CD1c-positive myeloid dendritic cell (primary cell): ENCODE data around the gene NRXN3.

Experiments used
- DNase-seq: peaks from one replicate; pipeline ENCODE4 v3.0.0-alpha.2; 2016; ENCODE audit errors: extremely low spot score

Gene NRXN3

DNA sequence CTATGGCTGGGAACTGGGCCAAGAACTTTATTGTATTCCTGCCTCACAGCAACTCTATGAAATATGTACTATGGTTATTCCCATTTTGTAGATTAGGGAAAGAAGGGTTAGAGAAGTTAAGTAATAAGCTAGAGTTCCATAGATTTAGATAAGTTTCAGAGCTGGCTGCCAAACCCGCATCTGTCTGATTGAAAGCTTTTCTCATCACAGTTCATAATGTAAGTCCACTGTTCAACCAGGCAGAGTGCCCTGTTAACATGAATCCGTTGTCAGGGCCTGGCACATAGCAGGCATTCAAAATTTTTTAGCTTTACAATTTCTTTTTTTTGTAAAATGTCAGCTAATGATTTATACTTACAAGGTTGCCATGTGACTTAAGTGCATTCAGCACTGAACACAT is 467.3 kb downstream of the NRXN3 start:
- DNase-seq = no peak

DNA sequence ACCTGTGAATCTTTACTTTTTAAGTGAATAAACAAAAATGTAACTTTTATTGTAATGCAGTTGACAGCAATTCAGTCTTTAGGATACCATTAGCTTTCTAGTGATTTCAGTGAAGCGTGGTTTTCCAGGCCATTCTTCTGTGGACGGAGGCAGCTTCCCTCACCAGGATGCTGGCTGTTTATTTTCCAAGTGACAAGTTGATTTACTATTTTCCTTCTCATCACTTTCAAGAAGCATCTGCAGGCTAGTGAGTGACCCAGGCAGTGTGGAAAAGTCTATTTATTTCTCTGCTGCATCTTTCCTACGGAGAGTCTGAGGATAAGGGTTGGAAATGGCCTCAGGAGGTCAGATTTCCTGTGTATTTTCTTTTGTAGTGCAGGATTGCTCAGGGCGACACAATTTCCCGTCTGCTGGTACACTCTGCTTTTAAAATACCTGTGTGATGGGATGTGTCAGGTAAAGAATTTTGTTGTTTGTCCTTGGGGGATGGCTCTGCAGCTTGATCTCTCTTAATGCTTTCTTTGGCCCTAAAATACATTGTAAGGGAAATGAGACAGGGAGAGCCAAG is 467.8 kb downstream of the NRXN3 start:
- no peak for DNase-seq

GRCh38 chr14:78638926-78639325 is 468.8 kb downstream of the NRXN3 start:
- DNase-seq = no peak

DNA sequence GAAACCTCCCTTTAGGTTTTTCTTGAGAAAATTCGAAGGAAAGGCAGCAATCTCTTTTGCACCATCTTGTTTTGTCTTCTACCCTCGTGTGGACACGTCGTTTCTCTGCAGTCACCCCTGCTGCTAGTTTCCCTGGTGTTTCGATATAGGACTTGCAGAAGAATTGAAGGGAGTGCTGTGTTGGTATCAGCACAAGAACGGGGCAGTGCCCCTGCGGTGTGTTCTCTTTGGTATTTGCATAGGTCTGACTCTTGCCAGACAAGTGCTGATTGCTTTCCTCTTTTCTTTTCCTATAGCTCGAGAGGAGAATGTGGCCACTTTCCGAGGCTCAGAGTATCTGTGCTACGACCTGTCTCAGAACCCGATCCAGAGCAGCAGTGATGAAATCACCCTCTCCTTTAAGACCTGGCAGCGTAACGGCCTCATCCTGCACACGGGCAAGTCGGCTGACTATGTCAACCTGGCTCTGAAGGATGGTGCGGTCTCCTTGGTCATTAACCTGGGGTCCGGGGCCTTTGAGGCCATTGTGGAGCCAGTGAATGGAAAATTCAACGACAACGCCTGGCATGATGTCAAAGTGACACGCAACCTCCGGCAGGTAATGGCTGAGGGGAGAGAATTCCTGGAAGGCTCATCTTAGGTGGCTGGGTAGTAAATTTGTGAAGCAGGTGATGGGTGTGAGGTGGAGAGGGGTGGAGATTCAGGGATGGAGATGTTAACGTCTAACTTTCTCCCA is 474.8 kb downstream of the NRXN3 start:
- DNase-seq = no peak

- no peak for DNase-seq
These were observed 482.6 kb downstream of the NRXN3 start for GRCh38 chr14:78652727-78653126.

GRCh38 chr14:78653173-78653572 is 483.0 kb downstream of the NRXN3 start:
- no peak for DNase-seq

- DNase-seq = no peak
These were observed 487.3 kb downstream of the NRXN3 start for GRCh38 chr14:78657451-78657850.

- no peak for DNase-seq
These were observed 494.7 kb downstream of the NRXN3 start for GRCh38 chr14:78664841-78665240.

GRCh38 chr14:78666336-78667056 is 496.3 kb downstream of the NRXN3 start:
- DNase-seq = no peak

DNA sequence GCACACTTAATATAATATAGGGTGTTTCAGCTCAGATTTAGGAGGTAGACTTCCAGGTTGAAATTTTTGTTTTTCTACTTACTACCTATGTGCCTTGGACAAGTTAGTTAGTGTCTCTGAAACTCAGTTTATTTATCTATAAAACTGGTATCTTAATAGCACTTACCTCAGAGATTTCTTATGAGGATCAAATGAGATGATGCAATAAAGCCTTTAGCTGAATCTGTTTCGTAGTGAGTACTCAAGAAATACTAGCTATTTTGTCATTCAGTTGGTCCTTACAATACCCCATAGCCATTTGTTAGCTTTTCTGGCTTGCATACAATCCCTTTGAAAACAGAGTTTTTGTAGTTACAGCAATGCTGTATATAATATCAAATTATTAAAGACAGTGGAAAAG is 497.0 kb downstream of the NRXN3 start:
- DNase-seq = no peak

GRCh38 chr14:78673845-78674244 is 503.7 kb downstream of the NRXN3 start:
- no peak for DNase-seq

DNA sequence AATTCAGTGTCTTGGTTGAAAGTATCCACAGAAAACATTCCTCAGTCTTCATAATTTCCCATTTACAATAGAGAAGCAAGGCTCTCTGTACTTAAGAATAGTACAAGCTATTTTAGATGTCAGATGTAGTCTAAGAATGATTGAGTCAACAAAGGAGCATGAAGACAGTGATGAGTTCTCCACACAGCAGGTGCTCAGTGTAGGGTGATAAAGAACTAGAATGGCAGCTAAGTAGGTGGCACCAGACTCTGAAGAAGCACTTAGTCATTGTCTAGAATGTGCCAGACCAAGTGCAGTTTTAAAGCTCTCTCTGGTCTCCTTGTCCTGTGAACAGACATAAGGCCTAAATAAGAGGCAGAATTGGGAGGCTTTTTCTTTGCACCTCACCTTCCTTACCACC is 504.6 kb downstream of the NRXN3 start:
- no peak for DNase-seq

DNA sequence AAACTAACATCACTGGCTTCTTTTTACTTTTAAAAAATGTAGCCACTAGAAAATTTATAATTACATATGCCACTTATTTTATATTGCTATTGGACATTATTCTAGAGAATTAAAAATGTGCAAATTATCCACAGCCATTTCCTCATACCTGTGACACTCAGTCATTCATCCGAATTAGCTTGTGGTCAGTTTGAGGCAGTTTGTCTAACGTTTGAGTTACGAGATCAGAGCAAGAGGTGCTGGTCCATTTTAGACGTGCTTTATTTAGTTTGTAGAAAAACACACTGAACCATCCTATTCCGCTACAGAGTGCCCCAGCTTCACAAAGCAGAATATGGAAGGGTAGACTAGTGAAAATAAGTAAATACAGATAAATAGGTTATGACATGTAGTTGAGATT is 513.0 kb downstream of the NRXN3 start:
- DNase-seq = no peak

DNA sequence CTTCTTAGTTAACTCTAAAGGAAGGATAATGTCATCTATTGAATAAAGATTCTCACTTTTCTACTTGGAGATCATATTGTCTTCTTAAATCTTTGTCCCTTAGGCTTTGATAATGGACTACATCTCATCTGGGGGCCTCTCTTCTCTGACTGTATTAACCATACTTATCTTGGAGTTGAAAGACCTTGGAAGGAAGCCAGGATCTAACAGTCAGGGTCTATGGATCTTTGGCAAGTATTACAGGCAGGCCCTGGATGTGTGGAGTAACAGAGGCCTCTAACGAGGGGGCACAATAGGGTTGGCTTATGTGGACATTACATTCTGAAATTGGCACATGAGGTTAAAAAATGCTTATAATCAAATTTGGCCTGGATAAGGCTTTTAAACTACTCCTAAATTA is 513.8 kb downstream of the NRXN3 start:
- no peak for DNase-seq

DNA sequence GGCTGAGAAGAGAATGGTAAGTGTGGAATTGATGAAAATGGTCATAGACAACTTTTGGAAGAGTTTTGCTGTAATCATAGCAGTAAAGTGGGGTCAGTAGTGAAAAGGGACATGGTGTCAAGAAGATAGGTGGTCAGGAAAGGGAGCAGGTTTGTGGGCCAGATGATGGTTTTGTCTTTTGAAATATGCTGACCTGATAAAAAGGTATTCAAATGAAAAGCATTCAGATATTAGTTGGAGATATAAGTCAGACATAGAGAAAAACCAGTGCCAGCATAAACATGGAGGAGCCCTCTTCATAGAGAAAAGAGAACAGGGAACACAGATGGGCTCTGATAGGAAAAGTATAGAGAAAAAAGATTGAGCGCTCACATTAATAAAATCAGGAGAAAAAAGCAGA is 518.3 kb downstream of the NRXN3 start:
- no peak for DNase-seq

- no peak for DNase-seq
These were observed 520.7 kb downstream of the NRXN3 start for GRCh38 chr14:78690836-78691235.

DNA sequence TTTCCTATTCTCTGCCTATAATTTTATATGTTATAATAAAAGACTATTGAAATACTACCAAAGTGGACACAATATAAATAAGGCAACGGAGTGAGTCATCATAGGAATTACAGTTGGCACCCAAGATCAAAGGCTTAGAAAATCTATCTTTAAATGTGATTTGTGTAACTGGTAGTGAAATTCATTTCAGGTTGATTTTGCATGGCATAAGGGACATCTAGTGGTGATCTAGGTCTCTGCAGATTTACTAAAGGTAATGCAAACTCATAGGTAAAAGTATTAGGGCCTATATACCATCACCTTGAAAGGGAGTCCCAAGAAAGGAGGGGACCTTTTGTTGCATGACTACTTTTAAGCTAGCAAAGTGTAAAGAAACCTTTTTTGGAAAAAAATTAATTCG is 527.2 kb downstream of the NRXN3 start:
- DNase-seq = no peak

DNA sequence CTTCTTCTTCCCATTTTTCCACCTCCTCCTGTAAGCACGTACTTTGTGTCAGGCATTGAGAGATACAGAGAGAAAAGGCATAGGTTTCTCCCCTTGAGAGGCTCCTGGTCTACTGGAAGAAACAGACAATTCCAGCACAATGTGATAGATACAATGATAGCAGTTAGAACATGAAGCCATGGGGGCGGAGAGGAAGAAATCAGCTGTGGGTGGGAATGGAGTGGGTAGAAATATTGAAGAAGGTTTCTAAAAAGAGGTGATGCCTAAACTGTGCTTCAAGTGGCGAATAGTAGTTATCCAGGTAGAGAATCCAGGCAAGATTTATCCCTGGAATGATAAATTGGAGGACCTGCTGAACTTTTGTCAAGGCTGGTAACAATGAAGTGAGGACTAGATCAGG is 528.8 kb downstream of the NRXN3 start:
- DNase-seq = no peak

GRCh38 chr14:78700236-78700635 is 530.1 kb downstream of the NRXN3 start:
- no peak for DNase-seq

- DNase-seq = no peak
These were observed 531.1 kb downstream of the NRXN3 start for GRCh38 chr14:78701246-78701645.

DNA sequence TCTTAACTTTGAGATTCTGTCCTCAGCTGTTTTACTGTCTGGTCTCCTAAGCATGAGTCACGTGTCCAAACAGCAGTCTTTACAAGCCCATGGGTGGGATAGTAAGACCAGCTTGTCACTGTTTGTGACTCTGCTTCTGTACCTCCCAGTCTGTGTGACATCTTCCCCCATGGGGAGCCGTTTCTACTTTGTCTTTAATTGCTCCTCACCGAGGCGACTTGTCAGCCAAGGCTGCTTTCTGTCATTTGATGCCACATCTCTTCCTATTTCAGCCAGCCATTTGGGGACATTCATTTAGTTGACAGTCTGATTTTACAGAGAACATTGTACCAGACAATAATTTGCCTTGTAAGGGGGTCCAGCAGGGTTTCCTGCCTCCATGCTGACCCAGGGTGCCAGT is 534.8 kb downstream of the NRXN3 start:
- DNase-seq = no peak

GRCh38 chr14:78705989-78706388 is 535.8 kb downstream of the NRXN3 start:
- DNase-seq = no peak
